K562 (cell line): ENCODE results near the gene RGS3. TPM values are rescaled to one million over a fixed set of nuclear protein-coding genes. Genes with fewer than 3 reads are reported as not detected.
A peak's percentile ranks its signal among the peaks of the same experiment; 100 is the strongest.

Experiments
- ATAC-seq: fragments of 200-7000 bp; cut with Tn5 transposase; 3 replicates; pipeline ENCODE4 v1.9.1; 2020; ENCODE audit warnings: moderate library complexity
- Bru-seq: library from RNA; stranded (reverse); fragments of 400-500 nt; gene quantifications from one replicate; lab custom pipeline; 2021; lab: Mats Ljungman, UMichigan
- BruChase-seq, 2 experiments: library from RNA; stranded (reverse); fragments of 400-500 nt; gene quantifications; one replicate each; lab custom pipeline; 2021; lab: Mats Ljungman, UMichigan
- BruUV-seq: library from RNA; stranded (reverse); fragments of 400-500 nt; replicated peaks from 2 replicates; lab custom pipeline; 2021; lab: Mats Ljungman, UMichigan
- CTCF ChIA-PET: fragments of 300-600 bp; formaldehyde crosslinking; extraction: SDS; loops from one replicate; lab custom pipeline; 2021; ENCODE audit warnings: low intra/inter-chr PET ratio; lab: Yijun Ruan, JAX
- POLR2A ChIA-PET: fragments of 300-600, 350-650 bp; sonication (Branson Sonifier 250); formaldehyde crosslinking; extraction: SDS; loops from one replicate; lab custom pipeline; 2021; ENCODE audit warnings: antibody characterized with exemption, inconsistent platforms; lab: Yijun Ruan, JAX
- DNase-seq, 4 experiments: peaks; one replicate each; pipeline versions ENCODE4 v3.0.0 to v3.0.0-alpha.2; 2011 to 2018; ENCODE audit warnings: low spot score in 3 of 4, mixed read lengths in 3 of 4; ENCODE audit errors: extremely low read depth in 1 of 4
- FAIRE-seq: peaks from 2 replicates; lab custom pipeline; 2011; peaks lifted over from hg19 to GRCh38; lab: Jason Lieb, UNC
- H2AFZ ChIP-seq: 2 replicates; pipeline ENCODE4 v1.6.0; 2011; ENCODE audit warnings: low read depth, low read length, control low read depth, inconsistent platforms
- H3K27ac ChIP-seq: fragments of 200-600 bp; 3 replicates; pipeline ENCODE4 v1.8.0; 2011; ENCODE audit warnings: low read depth, mild to moderate bottlenecking, control low read depth, inconsistent platforms, low read length, moderate library complexity, mixed read lengths; ENCODE audit errors: extremely low read depth
- H3K27me3 ChIP-seq, 2 experiments: fragments of 300-600 bp in 1 of 2; 2 replicates in 1 of 2; 3 replicates in 1 of 2; pipeline versions ENCODE4 v1.6.0 to v1.8.0; 2011; ENCODE audit warnings: inconsistent platforms in 2 of 2, low read length in 2 of 2, mild to moderate bottlenecking in 1 of 2, mixed read lengths in 1 of 2, moderate library complexity in 1 of 2; ENCODE audit not compliant: control insufficient read depth in 2 of 2, insufficient read depth in 2 of 2
- H3K36me3 ChIP-seq: fragments of 300-600 bp; 3 replicates; pipeline ENCODE4 v1.8.0; 2011; ENCODE audit warnings: mild to moderate bottlenecking, low read length, inconsistent platforms; ENCODE audit not compliant: control insufficient read depth, insufficient read depth
- H3K4me1 ChIP-seq, 2 experiments: fragments of 200-600 bp in 1 of 2; replicated peaks in 1 of 2; 2 replicates in 1 of 2; 3 replicates in 1 of 2; pipeline versions ENCODE4 v1.5.1 to v1.8.0; 2011; ENCODE audit warnings: inconsistent platforms in 2 of 2, low read length in 2 of 2, mild to moderate bottlenecking in 1 of 2, mixed read lengths in 1 of 2, moderate library complexity in 1 of 2; ENCODE audit not compliant: control insufficient read depth in 2 of 2, insufficient read depth in 2 of 2
- H3K4me2 ChIP-seq: 2 replicates; pipeline ENCODE4 v1.6.1; 2011; ENCODE audit warnings: low read length, control low read depth, inconsistent platforms, mixed read lengths; ENCODE audit not compliant: insufficient read depth
- H3K4me3 ChIP-seq: fragments of 200-600 bp; sonication (generic), shearing (Covaris generic); 2 replicates; pipeline ENCODE4 v1.5.1; 2016; ENCODE audit warnings: control low read depth, inconsistent platforms
- H3K79me2 ChIP-seq: fragments of 200-600 bp; 3 replicates; pipeline ENCODE4 v1.8.0; 2011; ENCODE audit warnings: low read length, inconsistent platforms; ENCODE audit not compliant: control insufficient read depth, insufficient read depth
- H3K9ac ChIP-seq, 2 experiments: 2 replicates each; pipeline versions ENCODE4 v1.6.0 to v1.6.1; 2011; ENCODE audit warnings: low read depth in 2 of 2, low read length in 2 of 2, control low read depth in 1 of 2, inconsistent platforms in 1 of 2, mild to moderate bottlenecking in 1 of 2, mixed read lengths in 1 of 2; ENCODE audit not compliant: insufficient read depth in 1 of 2
- H3K9me1 ChIP-seq: one replicate; pipeline ENCODE4 v1.6.0; 2011; ENCODE audit warnings: inconsistent platforms, mild to moderate bottlenecking, low read length, moderate library complexity; ENCODE audit not compliant: control insufficient read depth, insufficient read depth
- H3K9me3 ChIP-seq: replicated peaks from 2 replicates; pipeline ENCODE4 v1.5.1; 2011; ENCODE audit warnings: low read depth, low read length, inconsistent platforms; ENCODE audit not compliant: control insufficient read depth, insufficient read depth
- H4K20me1 ChIP-seq: replicated peaks from 2 replicates; pipeline ENCODE4 v1.6.1; 2011; ENCODE audit warnings: low read length, inconsistent platforms, mixed read lengths; ENCODE audit not compliant: control insufficient read depth, insufficient read depth
- HNRNPH1 ChIP-seq: fragments of 200-400 bp; formaldehyde crosslinking; optimal IDR thresholded peaks from 2 replicates; pipeline ENCODE3; 2017; ENCODE audit warnings: low read depth, mild to moderate bottlenecking, low read length, moderate library complexity
- WGBS: fragments of 100-300 bp; shearing (Covaris generic); methylation state at CpG from one replicate; pipeline ENCODE4 v1.1.6; 2016; ENCODE audit warnings: low coverage, mixed read lengths; ENCODE audit not compliant: insufficient coverage; ENCODE audit errors: missing lambda C conversion rate; 5-methylcytosine and 5-hydroxymethylcytosine counted together
- in situ Hi-C: fragments of 300-500 bp; cut with MboI; formaldehyde crosslinking; loops from 4 replicates; pipeline ENCODE4 v1.15.0; 2018; ENCODE audit warnings: inconsistent platforms, mixed read lengths
- intact Hi-C: fragments of 100-400 bp; cut with micrococcal nuclease; formaldehyde crosslinking; loops from 2 replicates; pipeline ENCODE4 v1.14.2; 2022
- long read RNA-seq, 3 experiments: library from polyadenylated mRNA in 2 of 3; library from RNA in 1 of 3; unstranded in 2 of 3; stranded (forward) in 1 of 3; transcript quantifications; one replicate each; pipeline ENCODE4 v2.0.0, GENCODE V29; 2019 to 2022
- polyA minus RNA-seq, 3 experiments: library from RNA; depleted of rRNA, polyadenylated mRNA; stranded (reverse); fragments of >200 nt; gene quantifications; 2 replicates each; pipeline ENCODE4 v1.2.3, GENCODE V29; 2011
- polyA plus RNA-seq, 8 experiments: library from polyadenylated mRNA; depleted of rRNA in 4 of 8; stranded (reverse) in 5 of 8; unstranded in 3 of 8; fragments of >200 nt; fragmentation: Nextera tagmentation in 2 of 8; fragmentation: Illumina TruSeq in 1 of 8; extraction: Ambion mirVana in 2 of 8; extraction: Trizol in 1 of 8; gene quantifications; 2 replicates each; pipeline versions ENCODE4 v1.2.1 to v1.2.3, GENCODE V29; 2011 to 2014; ENCODE audit warnings: inconsistent platforms in 1 of 8, missing spikeins in 1 of 8
- total RNA-seq, 7 experiments: library from RNA; depleted of rRNA in 6 of 7; stranded (reverse); fragments of >200 nt in 6 of 7; fragmentation: Illumina TruSeq in 2 of 7; extraction: Trizol in 2 of 7; gene quantifications; 2 replicates each; pipeline versions ENCODE4 v1.2.1 to v1.2.3, GENCODE V29; 2011 to 2021; ENCODE audit warnings: low replicate concordance in 1 of 7
- TF ChIP-seq, protein P1 (sequence below), 2 experiments: IDR thresholded peaks; 2 replicates each; pipeline ENCODE4 v1.6.1; 2011; ENCODE audit warnings: borderline replicate concordance in 1 of 2, control low read depth in 1 of 2, low read depth in 1 of 2, low read length in 1 of 2, mild to moderate bottlenecking in 1 of 2, mixed read lengths in 1 of 2, moderate library complexity in 1 of 2; ENCODE audit not compliant: insufficient read depth in 1 of 2, insufficient read length in 1 of 2, poor library complexity in 1 of 2, severe bottlenecking in 1 of 2; ENCODE audit errors: extremely low read depth in 1 of 2

The RGS3 gene
- 1.8 and 5.3 TPM in 2 replicates for total RNA-seq (2011; cell fraction: chromatin; rRNA removed; ENCODE audit: low replicate concordance)
- total RNA-seq (2011; cell fraction: nucleolus; rRNA removed), result 3.2 and 3.3 TPM in 2 replicates
- total RNA-seq (2011; cell fraction: nucleoplasm; rRNA removed), result 2.8 and 3.2 TPM in 2 replicates
- 2.2 and 3.1 TPM in 2 replicates for total RNA-seq (2014; rRNA removed)
- total RNA-seq (2014; rRNA removed; fragmentation: Illumina TruSeq; extraction: Trizol), result 0.95 and 1.1 TPM in 2 replicates
- total RNA-seq (2015; rRNA removed; fragmentation: Illumina TruSeq; extraction: Trizol), result 0.79 and 0.83 TPM in 2 replicates
- 2.9 and 3.0 TPM in 2 replicates for total RNA-seq (2021)
- 0.65 and 0.67 TPM in 2 replicates for polyA plus RNA-seq (2011; rRNA removed)
- polyA plus RNA-seq (2011; cell fraction: cytosol; rRNA removed), result 0.66 and 0.88 TPM in 2 replicates
- polyA plus RNA-seq (2011; cell fraction: nucleus; rRNA removed), result 0.83 and 2.0 TPM in 2 replicates
- polyA plus RNA-seq (2012), result 1.9 and 18.5 TPM in 2 replicates
- 2.1 TPM in 2 replicates for polyA plus RNA-seq (2014; fragmentation: Illumina TruSeq; extraction: Trizol)
- polyA plus RNA-seq (2014; fragmentation: Nextera tagmentation; extraction: Ambion mirVana), result under 1 TPM; 0.08 to 0.15 TPM
- polyA plus RNA-seq (2014; rRNA removed), result 1.7 TPM in 2 replicates
- polyA minus RNA-seq (2011; rRNA and poly(A)+ RNA removed), result 0.27 and 0.81 TPM in 2 replicates
- polyA minus RNA-seq (2011; cell fraction: cytosol; rRNA and poly(A)+ RNA removed), result 0.95 and 2.0 TPM in 2 replicates
- polyA minus RNA-seq (2011; cell fraction: nucleus; rRNA and poly(A)+ RNA removed), result 1.4 and 1.9 TPM in 2 replicates
- Bru-seq, nascent RNA, result percentile 23 among the genes with signal in this experiment
- BruChase-seq, experiment 1, labeled RNA remaining after a 2-hour chase, result percentile 31 among the genes with signal in this experiment
- BruChase-seq, experiment 2, labeled RNA remaining after a 6-hour chase, result percentile 32 among the genes with signal in this experiment
- long read RNA-seq, experiment 1, result 0 reads
- long read RNA-seq, experiment 2, partial matches to known transcripts, result 0 of 2 reads
- long read RNA-seq, experiment 2, other reads (novel, unspliced or antisense), result 2 of 2 reads
- long read RNA-seq, experiment 3, partial matches to known transcripts, result 0 of 1 reads
- long read RNA-seq, experiment 3, other reads (novel, unspliced or antisense), result 0 of 1 reads

DNA sequence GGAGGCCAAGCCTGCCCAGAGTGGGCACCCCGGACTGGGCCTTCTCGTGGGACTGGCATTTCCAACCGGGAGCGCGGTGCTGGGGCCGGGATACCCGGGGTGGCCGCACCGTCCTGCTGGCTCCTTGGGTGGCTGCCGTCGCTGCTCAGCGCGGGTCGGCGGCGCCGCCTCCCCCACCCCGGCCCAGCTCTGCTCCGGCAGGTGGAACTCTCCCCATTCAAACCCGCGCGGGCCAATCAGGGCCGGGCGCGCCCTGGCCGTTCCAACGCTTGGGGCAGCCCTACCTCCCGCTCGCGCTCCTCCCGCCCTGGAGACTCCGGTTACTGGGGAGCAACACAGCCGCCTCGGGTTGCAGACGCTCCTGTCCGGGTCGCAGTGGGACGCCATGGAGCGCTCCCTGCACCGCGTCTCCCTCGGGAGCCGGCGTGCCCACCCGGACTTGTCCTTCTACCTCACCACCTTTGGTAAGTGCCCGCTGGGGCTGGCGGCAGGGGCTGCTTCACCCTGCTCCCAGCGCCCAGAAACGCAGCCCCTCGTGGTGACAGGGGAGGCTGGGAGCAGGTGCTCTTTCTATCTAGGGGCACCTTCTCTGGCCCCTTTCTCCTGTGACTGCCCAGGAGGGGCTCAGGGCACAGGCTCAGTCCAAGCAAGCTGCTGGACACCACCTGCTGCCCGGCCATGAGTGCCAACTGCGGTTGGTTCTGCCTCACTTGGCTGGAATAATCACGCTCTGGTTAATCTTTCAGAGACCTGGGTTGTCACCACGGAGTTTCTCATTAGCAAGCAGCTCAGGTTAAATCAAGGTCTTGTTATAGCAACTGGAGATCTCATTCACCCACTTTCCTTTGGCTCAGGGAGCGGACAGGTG is at the start of gene RGS3:
TSS of gene RGS3 (plus strand) at position 310 of the 868 bp plus-strand sequence. CDS start at position 386, 76 bp downstream.
- ATAC-seq, result peak; percentile 74

More for the DNA sequence above, at the start of gene RGS3:
- in situ Hi-C loops (no loop called here), intact Hi-C loops (no loop called here)
- no peak within 1 kb of the TSS for H3K4me2 ChIP-seq
- no peak within 1 kb of the TSS for H3K4me3 ChIP-seq
- no peak for TF ChIP-seq HNRNPH1
- TF ChIP-seq, protein P1, sequence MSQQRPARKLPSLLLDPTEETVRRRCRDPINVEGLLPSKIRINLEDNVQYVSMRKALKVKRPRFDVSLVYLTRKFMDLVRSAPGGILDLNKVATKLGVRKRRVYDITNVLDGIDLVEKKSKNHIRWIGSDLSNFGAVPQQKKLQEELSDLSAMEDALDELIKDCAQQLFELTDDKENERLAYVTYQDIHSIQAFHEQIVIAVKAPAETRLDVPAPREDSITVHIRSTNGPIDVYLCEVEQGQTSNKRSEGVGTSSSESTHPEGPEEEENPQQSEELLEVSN (IDR thresholded peaks at IDR 0.05; ENCODE audit: borderline replicate concordance in 1 of 2, extremely low read depth in 1 of 2, insufficient read depth in 1 of 2, insufficient read length in 1 of 2, low read depth in 1 of 2, low read length in 1 of 2, poor library complexity in 1 of 2, severe bottlenecking in 1 of 2), result peak in 1 of 2 experiments; percentile 8
- 0 out of 2 replicates have a peak, but pooled peaks cover 4% of the 10 kb centered on the region for H3K9me3 ChIP-seq
- 10% methylated on average over 33 of the region's 55 CpGs for WGBS
- H3K36me3 ChIP-seq, result no peaks in the 10 kb centered on the region
- POLR2A ChIA-PET, result interaction anchor here (1.9 kb wide), 1 partner anchor 10 kb away, joined by 5 read pairs; no protein-coding TSS in a partner anchor
- peaks cover 0 to 8% of the 10 kb centered on the region in 2 experiments; a peak in 3 of 5 replicates for H3K4me1 ChIP-seq
- BruUV-seq, result no TSS peak
- no peaks in the 10 kb centered on the region for H3K79me2 ChIP-seq
- H2AFZ ChIP-seq, result no peak within 1 kb of the TSS
- no peak within 1 kb of the TSS for H3K27ac ChIP-seq
- H4K20me1 ChIP-seq, result peaks cover 5% of the 10 kb centered on the region; the same call in 1 of the 2 replicates
- DNase-seq (peak in 2 of 4 experiments; percentile 48 to 57), FAIRE-seq (no peak)
- no peaks in the 10 kb centered on the region for H3K9me1 ChIP-seq
- peaks cover 24 to 42% of the 10 kb centered on the region in 2 experiments; a peak in 4 of 5 replicates for H3K27me3 ChIP-seq
- CTCF ChIA-PET, result no interaction called here
- 0 out of 4 replicates have a peak within 1 kb of the TSS, but pooled peaks of 1 of the 2 experiments have one; percentile 30 for H3K9ac ChIP-seq
